GM18526 (cell line): ENCODE measurements around the gene SPRR1B.

Source experiments
- POLR2A ChIP-seq: IDR thresholded peaks from 3 replicates; pipeline ENCODE4 v1.6.1; 2011; ENCODE audit not compliant: insufficient read length; ENCODE audit errors: extremely low read depth

SPRR1B gene

DNA sequence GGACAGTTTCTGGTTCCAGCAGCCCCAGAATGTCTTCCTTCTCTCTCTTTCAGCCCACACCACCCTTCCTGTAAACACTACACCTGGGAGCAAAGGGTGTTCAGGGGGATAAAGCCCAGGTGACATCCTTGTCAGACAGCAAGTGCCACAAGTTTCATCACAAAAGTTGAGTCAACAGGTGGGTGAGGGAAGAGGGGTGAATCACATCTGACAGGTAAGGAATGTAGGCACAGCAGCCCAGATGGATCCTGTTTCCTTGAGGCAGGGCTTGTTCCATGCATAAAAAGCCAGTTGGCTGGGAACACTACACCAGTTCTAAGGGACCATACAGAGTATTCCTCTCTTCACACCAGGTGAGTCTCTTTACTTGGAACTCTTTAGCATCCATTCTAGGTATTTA is at the start of gene SPRR1B:
SPRR1B (plus strand) TSS at position 309 of the 400 bp plus-strand sequence. CDS start 1,143 bp downstream, outside the sequence.
- TF ChIP-seq POLR2A: no peak

DNA sequence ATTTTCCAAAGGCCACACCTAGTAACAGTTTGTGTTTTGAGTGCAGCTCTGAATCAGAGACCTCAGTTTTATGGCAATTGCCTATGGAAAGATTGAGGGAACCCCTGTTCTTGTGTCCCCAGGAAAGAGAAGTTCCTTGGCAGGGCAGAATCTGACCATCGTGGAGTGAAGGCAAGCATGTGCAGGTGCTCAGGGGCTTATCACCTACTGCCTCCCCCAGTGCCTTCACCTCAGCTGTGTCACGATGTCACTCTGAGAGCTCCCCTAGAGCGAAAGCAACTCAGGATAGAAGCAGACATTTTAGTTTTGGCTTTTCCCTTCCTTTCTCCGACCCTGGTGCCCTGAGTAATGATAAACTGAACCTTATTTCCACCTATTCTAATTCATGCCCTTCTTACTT is 48.9 kb upstream of the SPRR1B start:
- TF ChIP-seq POLR2A: no peak

GRCh38 chr1:152983234-152983633 is 47.8 kb upstream of the SPRR1B start:
- TF ChIP-seq POLR2A: no peak

- TF ChIP-seq POLR2A: no peak
Observed at GRCh38 chr1:152983743-152984142, 47.3 kb upstream of the SPRR1B start, which contains the start of gene SPRR1A. SPRR1A (plus strand) TSS chr1:152984081; CDS start chr1:152985231, 1,150 bp downstream.

- no peak for TF ChIP-seq POLR2A
Observed at GRCh38 chr1:152986578-152986977, 44.4 kb upstream of the SPRR1B start.

DNA sequence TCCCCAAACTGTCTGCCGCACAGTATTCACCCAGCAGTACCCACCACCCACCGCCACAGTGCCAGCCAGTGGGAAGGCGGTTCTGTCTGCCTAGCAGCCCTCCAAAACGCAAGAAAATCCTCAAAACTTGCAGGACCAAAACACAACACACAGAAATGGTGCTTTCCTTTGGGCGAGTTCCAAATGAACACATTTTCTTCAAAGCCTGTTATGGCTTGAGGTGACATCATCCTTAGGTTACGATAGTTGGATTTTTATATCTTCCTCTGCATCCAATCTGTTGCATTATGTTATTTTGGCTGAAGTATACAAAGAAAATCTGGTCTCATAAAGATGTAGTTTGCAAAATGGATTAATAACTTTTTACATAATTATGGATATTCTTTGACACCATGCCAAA is 37.8 kb upstream of the SPRR1B start:
- TF ChIP-seq POLR2A: no peak

GRCh38 chr1:152995842-152996241 is 35.2 kb upstream of the SPRR1B start:
- no peak for TF ChIP-seq POLR2A

GRCh38 chr1:152996633-152997400 is 34.2 kb upstream of the SPRR1B start:
- no peak for TF ChIP-seq POLR2A

- no peak for TF ChIP-seq POLR2A
Observed at GRCh38 chr1:152997901-152998300, 33.1 kb upstream of the SPRR1B start.

GRCh38 chr1:152998476-152998875 is 32.5 kb upstream of the SPRR1B start:
- no peak for TF ChIP-seq POLR2A

GRCh38 chr1:152999818-153000217 is 31.2 kb upstream of the SPRR1B start:
- no peak for TF ChIP-seq POLR2A

GRCh38 chr1:153000294-153000693 is 30.7 kb upstream of the SPRR1B start:
- no peak for TF ChIP-seq POLR2A

- TF ChIP-seq POLR2A: no peak
Observed at GRCh38 chr1:153001382-153001781, 29.6 kb upstream of the SPRR1B start, which contains the start of gene SPRR3. SPRR3 (plus strand) TSS chr1:153001749; CDS start chr1:153003021, 1,272 bp downstream.

DNA sequence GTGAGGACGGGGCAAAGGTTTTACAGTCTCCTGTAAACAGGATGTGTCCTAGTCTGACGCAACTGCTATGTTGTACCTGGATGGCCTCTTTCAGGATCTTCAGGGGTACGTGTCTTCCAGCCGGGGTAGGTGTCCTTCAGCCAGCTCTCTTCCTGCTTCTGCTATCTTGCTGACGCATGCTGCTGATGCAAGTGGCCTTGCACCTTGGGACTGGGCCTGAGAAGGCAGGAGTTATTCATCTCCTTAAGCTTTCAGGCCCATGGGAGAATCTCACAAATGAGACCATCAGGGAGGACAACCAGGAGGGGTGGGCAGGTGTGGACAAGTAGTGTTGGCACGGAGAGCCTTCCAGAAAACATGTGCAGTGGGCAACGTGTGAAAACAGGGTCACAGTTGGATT is 7.9 kb upstream of the SPRR1B start:
- no peak for TF ChIP-seq POLR2A

DNA sequence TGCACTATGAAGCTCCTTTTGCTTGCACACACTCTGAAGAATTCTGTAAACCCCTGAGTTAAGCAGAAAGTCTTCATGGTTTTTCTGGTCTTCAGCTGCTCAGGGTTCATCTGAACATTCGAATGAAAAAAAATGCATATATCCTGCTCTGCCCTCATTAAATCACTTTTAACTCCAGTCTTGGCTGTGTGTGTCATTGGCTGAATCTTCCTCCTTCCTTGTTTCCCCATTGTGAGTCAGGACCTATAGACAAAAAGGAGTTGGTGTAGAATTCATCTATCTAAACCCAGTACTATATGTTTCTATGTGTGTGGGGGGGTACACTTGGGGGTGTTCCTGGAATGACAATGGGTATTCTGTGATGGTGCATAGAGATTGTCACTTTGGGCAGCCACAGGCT is 6.6 kb upstream of the SPRR1B start:
- TF ChIP-seq POLR2A: no peak

DNA sequence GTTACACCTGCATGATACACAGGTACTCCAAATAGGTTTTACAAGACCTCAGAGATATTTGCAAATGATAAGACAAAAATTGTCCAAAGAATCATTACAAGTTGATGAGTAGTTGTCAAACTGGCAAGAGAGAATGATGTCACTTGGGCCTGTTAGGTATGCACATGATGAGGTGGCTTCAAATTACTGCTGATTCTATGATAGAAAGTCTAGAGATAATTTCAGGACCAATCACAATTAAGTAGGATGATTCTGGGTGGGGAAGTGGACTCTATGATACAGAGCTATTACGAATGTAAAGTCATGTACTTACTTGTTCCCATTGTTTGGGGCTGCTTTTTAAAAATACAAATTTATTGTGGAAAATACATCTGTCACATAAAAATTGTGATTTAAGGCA is 5.2 kb upstream of the SPRR1B start:
- TF ChIP-seq POLR2A: no peak

- no peak for TF ChIP-seq POLR2A
Observed at GRCh38 chr1:153028766-153029165, 2.2 kb upstream of the SPRR1B start.
